Suprapubic skin (tissue), 3 donors: ENCODE data around the gene XPC.

ENCODE experiments used
- POLR2A ChIP-seq, 2 donors: fragments of 450-650 bp; IDR thresholded peaks; one replicate each; pipeline ENCODE4 v1.6.1; 2017; ENCODE audit warnings: antibody characterized with exemption in 2 of 2, mild to moderate bottlenecking in 2 of 2, moderate library complexity in 2 of 2
- TF ChIP-seq, protein P1 (sequence below), 2 donors: fragments of 200-600 bp in 1 of 2; fragments of 450-650 bp in 1 of 2; sonication (generic) in 1 of 2; IDR thresholded peaks; one replicate each; pipeline ENCODE4 v1.5.1; 2016 to 2019; ENCODE audit warnings: antibody characterized with exemption in 2 of 2, mild to moderate bottlenecking in 1 of 2, moderate library complexity in 1 of 2

DNA sequence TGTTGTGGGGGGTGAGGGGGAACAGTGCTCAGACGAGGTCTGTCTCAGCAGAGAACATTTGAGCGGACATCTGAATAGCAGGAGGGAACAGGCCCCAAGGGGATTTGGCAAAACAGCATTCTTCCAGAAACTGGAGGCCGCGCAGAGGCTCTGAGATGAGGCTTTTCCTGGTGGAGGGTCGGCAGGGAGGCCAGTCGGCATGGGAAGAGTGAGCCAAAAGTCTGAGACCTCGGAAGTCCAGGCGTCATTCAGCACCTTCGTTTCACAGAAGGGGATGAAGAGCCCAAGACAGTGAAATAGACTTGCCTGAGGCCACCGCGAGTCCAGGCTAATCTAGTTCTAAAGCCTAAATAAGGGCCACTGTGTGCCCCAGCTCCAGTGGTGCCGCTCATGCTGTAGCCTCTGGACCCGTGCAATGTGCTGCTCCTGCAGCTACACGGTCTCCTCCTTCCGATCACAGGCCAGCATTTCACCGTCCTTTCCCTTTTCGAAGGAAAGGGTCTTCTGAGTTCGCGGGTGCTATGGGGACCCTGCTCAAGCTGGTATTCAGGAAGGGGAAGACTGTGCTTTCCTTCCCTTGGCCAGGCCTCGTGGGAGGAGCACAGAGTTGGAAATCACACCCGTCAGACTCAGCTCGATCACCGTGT is 24.6 kb upstream of the XPC start:
- TF ChIP-seq, protein P1, sequence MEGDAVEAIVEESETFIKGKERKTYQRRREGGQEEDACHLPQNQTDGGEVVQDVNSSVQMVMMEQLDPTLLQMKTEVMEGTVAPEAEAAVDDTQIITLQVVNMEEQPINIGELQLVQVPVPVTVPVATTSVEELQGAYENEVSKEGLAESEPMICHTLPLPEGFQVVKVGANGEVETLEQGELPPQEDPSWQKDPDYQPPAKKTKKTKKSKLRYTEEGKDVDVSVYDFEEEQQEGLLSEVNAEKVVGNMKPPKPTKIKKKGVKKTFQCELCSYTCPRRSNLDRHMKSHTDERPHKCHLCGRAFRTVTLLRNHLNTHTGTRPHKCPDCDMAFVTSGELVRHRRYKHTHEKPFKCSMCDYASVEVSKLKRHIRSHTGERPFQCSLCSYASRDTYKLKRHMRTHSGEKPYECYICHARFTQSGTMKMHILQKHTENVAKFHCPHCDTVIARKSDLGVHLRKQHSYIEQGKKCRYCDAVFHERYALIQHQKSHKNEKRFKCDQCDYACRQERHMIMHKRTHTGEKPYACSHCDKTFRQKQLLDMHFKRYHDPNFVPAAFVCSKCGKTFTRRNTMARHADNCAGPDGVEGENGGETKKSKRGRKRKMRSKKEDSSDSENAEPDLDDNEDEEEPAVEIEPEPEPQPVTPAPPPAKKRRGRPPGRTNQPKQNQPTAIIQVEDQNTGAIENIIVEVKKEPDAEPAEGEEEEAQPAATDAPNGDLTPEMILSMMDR (IDR thresholded peaks at IDR 0.05): no peak
- TF ChIP-seq POLR2A (IDR thresholded peaks at IDR 0.05): no peak
